IPS-18a (cell line): ENCODE data around the gene HDAC8.

Source experiments
- H3K27ac ChIP-seq: one replicate; pipeline ENCODE4 v1.5.1; 2013; ENCODE audit warnings: low read length
- H3K27me3 ChIP-seq: one replicate; pipeline ENCODE4 v1.6.1; 2013; ENCODE audit warnings: mild to moderate bottlenecking, low read length; ENCODE audit not compliant: control insufficient read depth, insufficient read depth
- H3K36me3 ChIP-seq: one replicate; pipeline ENCODE4 v1.6.1; 2013; ENCODE audit warnings: low read depth, low read length; ENCODE audit not compliant: control insufficient read depth
- H3K4me1 ChIP-seq: one replicate; pipeline ENCODE4 v1.6.1; 2013; ENCODE audit warnings: low read depth, low read length; ENCODE audit not compliant: control insufficient read depth
- H3K4me3 ChIP-seq: one replicate; pipeline ENCODE4 v1.5.1; 2013; ENCODE audit warnings: low read length
- H3K9ac ChIP-seq: one replicate; pipeline ENCODE4 v1.6.1; 2013; ENCODE audit warnings: mild to moderate bottlenecking, low read length, moderate library complexity
- H3K9me3 ChIP-seq: one replicate; pipeline ENCODE4 v1.6.1; 2013; ENCODE audit warnings: low read depth, low read length; ENCODE audit not compliant: control insufficient read depth

The HDAC8 gene

GRCh38 chrX:72393836-72394517 is 178.7 kb downstream of the HDAC8 start:
- Histone ChIP-seq H3K9me3 (peaks cover 8% of the 10 kb centered on the region), H3K9ac (no peak overlapping the region), H3K27ac (no peak overlapping the region), H3K36me3 (no peaks in the 10 kb centered on the region), H3K27me3 (no peaks in the 10 kb centered on the region), H3K4me1 (peaks cover 3% of the 10 kb centered on the region), H3K4me3 (no peak overlapping the region)

- H3K27ac ChIP-seq: no peak overlapping the region
- no peaks in the 10 kb centered on the region for H3K27me3 ChIP-seq
- peaks cover 8% of the 10 kb centered on the region for H3K9me3 ChIP-seq
- no peaks in the 10 kb centered on the region for H3K36me3 ChIP-seq
- no peak overlapping the region for H3K9ac ChIP-seq
- peaks cover 3% of the 10 kb centered on the region for H3K4me1 ChIP-seq
- no peak overlapping the region for H3K4me3 ChIP-seq
Observed at GRCh38 chrX:72392816-72393800, 179.5 kb downstream of the HDAC8 start.

- Histone ChIP-seq H3K27ac (no peak overlapping the region), H3K36me3 (no peaks in the 10 kb centered on the region), H3K9me3 (peaks cover 5% of the 10 kb centered on the region), H3K4me1 (peaks cover 3% of the 10 kb centered on the region), H3K4me3 (no peak overlapping the region), H3K9ac (no peak overlapping the region), H3K27me3 (no peaks in the 10 kb centered on the region)
Observed at GRCh38 chrX:72392042-72392441, 180.6 kb downstream of the HDAC8 start.

- Histone ChIP-seq H3K27ac (no peak overlapping the region), H3K4me3 (no peak overlapping the region), H3K9ac (no peak overlapping the region), H3K9me3 (peaks cover under 1% of the 10 kb centered on the region), H3K36me3 (no peaks in the 10 kb centered on the region), H3K27me3 (no peaks in the 10 kb centered on the region), H3K4me1 (no peaks in the 10 kb centered on the region)
Observed at GRCh38 chrX:72387247-72387646, 185.4 kb downstream of the HDAC8 start.

GRCh38 chrX:72382202-72382595 is 190.4 kb downstream of the HDAC8 start:
- H3K27ac ChIP-seq: no peak overlapping the region
- no peaks in the 10 kb centered on the region for H3K4me1 ChIP-seq
- peaks cover 3% of the 10 kb centered on the region for H3K9me3 ChIP-seq
- H3K9ac ChIP-seq: no peak overlapping the region
- no peak overlapping the region for H3K4me3 ChIP-seq
- H3K36me3 ChIP-seq: no peaks in the 10 kb centered on the region
- no peaks in the 10 kb centered on the region for H3K27me3 ChIP-seq

- Histone ChIP-seq H3K9me3 (peaks cover 6% of the 10 kb centered on the region), H3K36me3 (no peaks in the 10 kb centered on the region), H3K4me1 (no peaks in the 10 kb centered on the region), H3K27me3 (no peaks in the 10 kb centered on the region), H3K9ac (no peak overlapping the region), H3K27ac (no peak overlapping the region), H3K4me3 (no peak overlapping the region)
Observed at GRCh38 chrX:72381439-72382201, 191.0 kb downstream of the HDAC8 start.

GRCh38 chrX:72376124-72376523 is 196.5 kb downstream of the HDAC8 start:
- no peaks in the 10 kb centered on the region for H3K4me1 ChIP-seq
- no peak overlapping the region for H3K4me3 ChIP-seq
- no peaks in the 10 kb centered on the region for H3K27me3 ChIP-seq
- no peak overlapping the region for H3K27ac ChIP-seq
- H3K9ac ChIP-seq: no peak overlapping the region
- H3K36me3 ChIP-seq: no peaks in the 10 kb centered on the region
- peaks cover 6% of the 10 kb centered on the region for H3K9me3 ChIP-seq

- H3K4me3 ChIP-seq: no peak overlapping the region
- no peaks in the 10 kb centered on the region for H3K36me3 ChIP-seq
- H3K4me1 ChIP-seq: no peaks in the 10 kb centered on the region
- peaks cover 9% of the 10 kb centered on the region for H3K9me3 ChIP-seq
- no peak overlapping the region for H3K27ac ChIP-seq
- H3K9ac ChIP-seq: no peak overlapping the region
- no peaks in the 10 kb centered on the region for H3K27me3 ChIP-seq
Observed at GRCh38 chrX:72373136-72373535, 199.5 kb downstream of the HDAC8 start.

GRCh38 chrX:72372735-72373134 is 199.9 kb downstream of the HDAC8 start:
- Histone ChIP-seq H3K9ac (no peak overlapping the region), H3K4me1 (no peaks in the 10 kb centered on the region), H3K27ac (no peak overlapping the region), H3K36me3 (no peaks in the 10 kb centered on the region), H3K9me3 (peaks cover 9% of the 10 kb centered on the region), H3K4me3 (no peak overlapping the region), H3K27me3 (no peaks in the 10 kb centered on the region)

- Histone ChIP-seq H3K4me1 (no peaks in the 10 kb centered on the region), H3K4me3 (no peak overlapping the region), H3K27ac (no peak overlapping the region), H3K27me3 (no peaks in the 10 kb centered on the region), H3K9me3 (peaks cover 6% of the 10 kb centered on the region), H3K9ac (no peak overlapping the region), H3K36me3 (no peaks in the 10 kb centered on the region)
Observed at GRCh38 chrX:72371405-72371804, 201.2 kb downstream of the HDAC8 start.

- H3K4me1 ChIP-seq: no peaks in the 10 kb centered on the region
- H3K27ac ChIP-seq: no peak overlapping the region
- H3K9ac ChIP-seq: no peak overlapping the region
- H3K9me3 ChIP-seq: peaks cover 10% of the 10 kb centered on the region
- H3K4me3 ChIP-seq: no peak overlapping the region
- no peaks in the 10 kb centered on the region for H3K27me3 ChIP-seq
- no peaks in the 10 kb centered on the region for H3K36me3 ChIP-seq
Observed at GRCh38 chrX:72368796-72369195, 203.8 kb downstream of the HDAC8 start.
